GM18526 (cell line): ENCODE data around the gene SH3BP4.

ENCODE experiments used
- POLR2A ChIP-seq: IDR thresholded peaks from 3 replicates; pipeline ENCODE4 v1.6.1; 2011; ENCODE audit not compliant: insufficient read length; ENCODE audit errors: extremely low read depth

The SH3BP4 gene

GRCh38 chr2:235051436-235052260 lies 99.8 kb downstream of the SH3BP4 start:
- no peak for TF ChIP-seq POLR2A

- TF ChIP-seq POLR2A = no peak
These were observed 100.9 kb downstream of the SH3BP4 start for GRCh38 chr2:235052514-235053354.

- no peak for TF ChIP-seq POLR2A
These were observed 101.8 kb downstream of the SH3BP4 start for GRCh38 chr2:235053651-235054050.

DNA sequence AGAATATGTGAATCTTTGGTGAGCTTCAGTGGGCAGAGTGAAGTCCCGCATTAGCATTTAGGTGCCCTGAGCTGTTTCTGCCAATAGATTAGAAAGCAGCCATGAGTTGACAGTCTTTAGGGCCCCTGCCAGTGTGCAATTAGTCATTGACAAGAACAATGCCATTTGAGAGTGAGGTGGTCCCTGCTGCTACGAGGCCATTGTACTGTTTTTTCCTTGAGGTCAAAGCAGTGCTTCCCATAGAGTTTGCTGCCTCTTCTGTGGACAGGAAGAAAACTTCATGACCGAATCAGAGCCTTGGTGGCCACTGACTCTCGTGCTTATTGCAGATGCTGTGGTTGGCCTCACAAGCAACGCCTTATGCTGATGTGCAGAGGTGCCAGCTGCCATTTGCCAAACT lies 102.7 kb downstream of the SH3BP4 start:
- TF ChIP-seq POLR2A = no peak

DNA sequence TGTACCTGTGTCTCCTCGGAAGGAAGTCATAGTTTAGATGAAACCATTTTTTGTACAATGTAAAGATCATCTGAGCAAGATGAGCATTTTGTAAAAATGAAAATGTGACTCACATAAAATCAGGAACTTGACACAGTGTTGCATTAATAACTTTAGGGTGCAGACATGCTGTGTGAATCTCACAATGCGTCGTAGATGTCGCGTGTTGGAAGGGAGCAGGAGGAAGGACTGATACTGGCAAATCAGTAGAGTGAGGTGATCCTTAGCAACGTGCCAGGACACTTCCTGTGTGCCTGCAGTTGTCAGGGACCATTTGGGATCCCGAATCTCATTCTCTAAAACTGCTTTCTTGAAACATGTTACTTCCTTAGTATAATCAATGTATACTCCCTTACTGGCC lies 103.1 kb downstream of the SH3BP4 start:
- no peak for TF ChIP-seq POLR2A

DNA sequence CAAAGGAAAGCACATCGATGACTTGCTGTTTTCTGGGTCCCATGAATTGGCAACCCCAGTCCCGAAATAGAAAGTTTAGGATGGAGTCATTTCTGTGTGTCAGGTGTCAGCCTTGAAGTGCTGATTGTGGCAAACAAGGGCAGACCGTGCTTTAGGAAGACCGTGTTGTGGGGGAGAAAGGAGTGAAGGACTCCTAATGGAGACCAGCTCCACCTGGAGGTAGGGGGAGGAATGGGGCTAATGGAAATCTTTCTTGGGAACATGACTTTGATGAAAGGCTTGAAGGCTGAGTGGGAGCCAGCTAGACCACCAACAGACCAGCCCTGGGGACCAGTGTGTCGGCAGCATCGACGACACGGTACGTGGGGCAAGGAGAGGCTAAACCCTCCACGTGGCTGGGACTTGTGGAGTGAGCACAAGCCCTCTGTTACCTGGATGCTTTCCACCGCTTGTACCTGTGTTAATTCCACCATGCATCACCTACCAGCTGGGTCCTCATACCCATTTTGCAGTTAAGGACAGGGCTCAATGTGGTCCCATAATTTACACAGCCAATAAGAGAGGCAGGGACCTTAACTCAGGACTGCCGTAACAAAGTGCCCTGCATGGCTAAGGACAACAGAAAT lies 104.2 kb downstream of the SH3BP4 start:
- TF ChIP-seq POLR2A = no peak

DNA sequence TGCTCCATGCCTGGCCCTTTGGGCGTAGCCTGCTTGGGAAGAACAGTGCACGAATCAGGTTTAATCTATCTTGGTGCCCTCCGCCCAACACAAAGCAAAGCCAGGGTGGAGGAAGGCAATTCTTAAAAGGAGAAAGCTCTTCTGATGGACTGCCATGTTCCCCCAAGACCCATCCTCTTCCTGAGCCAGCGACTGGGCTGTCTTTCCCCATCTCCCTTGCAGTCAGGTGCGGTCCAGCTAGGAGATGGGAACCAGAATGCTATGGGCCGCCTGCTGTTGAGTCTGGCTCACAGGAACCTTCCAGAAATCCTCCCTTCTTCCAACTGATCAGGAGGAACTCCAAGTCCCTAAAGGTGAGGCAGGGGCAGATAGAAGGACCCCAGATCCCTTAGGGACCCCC lies 105.0 kb downstream of the SH3BP4 start:
- TF ChIP-seq POLR2A = no peak

DNA sequence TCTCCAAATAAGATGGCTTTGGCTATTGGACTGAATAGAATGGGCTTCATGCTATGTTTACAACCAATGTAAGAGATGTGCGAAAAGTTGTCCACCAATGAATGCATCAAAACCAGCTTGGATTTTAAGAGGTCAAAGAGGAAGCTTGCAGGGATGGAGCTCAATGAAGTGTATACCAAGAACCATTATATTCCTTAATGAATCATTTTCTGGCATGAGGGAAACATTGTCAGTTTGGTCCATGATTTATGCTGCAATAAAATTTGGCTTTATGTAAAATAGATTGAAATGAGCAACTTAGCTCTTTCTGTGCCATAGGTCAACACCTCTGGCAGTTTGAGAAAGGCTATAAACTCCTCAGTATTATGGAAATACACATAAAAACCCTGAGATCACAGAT lies 107.3 kb downstream of the SH3BP4 start:
- no peak for TF ChIP-seq POLR2A

DNA sequence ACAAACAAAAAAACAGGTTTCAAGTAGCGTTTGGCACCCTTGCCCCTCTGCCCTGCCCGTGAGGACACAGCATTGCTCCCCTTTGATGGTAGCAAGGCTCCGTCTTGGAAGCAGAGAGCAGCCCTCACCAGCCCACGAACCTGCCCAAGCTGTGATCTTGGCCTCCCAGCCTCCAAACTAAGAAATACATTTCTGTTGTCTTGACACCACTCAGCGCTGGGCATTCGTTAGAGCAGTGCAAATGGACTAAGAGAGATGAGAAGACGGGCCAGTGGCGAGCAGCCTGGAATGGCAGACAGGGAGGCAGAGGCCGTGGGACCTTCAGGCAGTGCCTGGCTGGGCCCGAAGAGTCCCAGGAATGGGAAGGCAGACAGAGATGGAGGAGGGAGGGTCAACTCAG lies 109.8 kb downstream of the SH3BP4 start:
- no peak for TF ChIP-seq POLR2A

GRCh38 chr2:235063471-235063961 lies 111.7 kb downstream of the SH3BP4 start:
- no peak for TF ChIP-seq POLR2A

- TF ChIP-seq POLR2A = no peak
These were observed 113.2 kb downstream of the SH3BP4 start for GRCh38 chr2:235064976-235065375.

GRCh38 chr2:235066490-235066889 lies 114.7 kb downstream of the SH3BP4 start:
- no peak for TF ChIP-seq POLR2A

DNA sequence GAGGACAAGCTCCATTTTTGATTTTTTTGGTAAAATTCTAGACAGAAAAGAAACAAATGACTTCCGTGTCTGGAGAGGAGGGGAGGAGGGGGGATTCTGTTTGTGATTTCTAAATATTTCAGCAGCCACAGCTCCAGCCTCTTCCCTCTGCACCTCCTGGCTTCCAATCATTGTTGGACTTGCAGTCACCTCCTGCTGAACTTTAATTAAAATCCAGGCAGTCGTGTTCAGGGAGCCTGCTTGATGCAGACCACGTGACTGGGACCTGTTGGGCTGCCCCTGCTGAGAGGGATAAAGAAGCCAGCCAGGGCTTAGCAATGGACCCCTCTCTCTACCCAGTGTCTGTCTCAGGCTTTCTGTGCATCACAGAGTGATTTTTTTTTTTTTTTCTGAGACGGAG lies 115.1 kb downstream of the SH3BP4 start:
- TF ChIP-seq POLR2A = no peak

DNA sequence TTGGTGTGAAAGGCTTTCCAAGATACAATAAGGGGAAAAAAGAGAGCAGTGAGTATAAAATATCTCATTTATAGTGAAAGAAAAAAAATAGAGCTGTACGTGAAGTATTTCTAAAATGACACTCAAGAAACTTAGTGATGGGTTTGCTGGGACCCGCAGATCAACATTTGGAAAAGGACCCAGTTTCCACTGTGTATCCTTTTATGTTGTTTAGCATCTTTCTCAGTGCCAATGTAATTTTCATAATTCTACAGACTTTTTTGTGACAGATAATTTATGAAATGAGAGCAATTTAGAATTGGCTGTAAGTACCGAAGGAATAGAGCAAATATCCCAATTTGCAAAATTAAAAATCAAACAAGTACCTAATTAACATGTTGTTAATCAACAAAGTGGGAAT lies 116.9 kb downstream of the SH3BP4 start:
- no peak for TF ChIP-seq POLR2A

- no peak for TF ChIP-seq POLR2A
These were observed 118.4 kb downstream of the SH3BP4 start for GRCh38 chr2:235070063-235070706.
